GM12891 (cell line): ENCODE results near the gene LIPC.

Source experiments
- DNase-seq: peaks from one replicate; pipeline ENCODE4 v3.0.0; 2011; ENCODE audit warnings: low spot score; ENCODE audit not compliant: insufficient read length
- FAIRE-seq: peaks from 2 replicates; lab custom pipeline; 2011; peaks lifted over from hg19 to GRCh38; lab: Jason Lieb, UNC
- PAX5 ChIP-seq: IDR thresholded peaks from 2 replicates; pipeline ENCODE4 v1.6.1; 2011; ENCODE audit warnings: low read length, moderate library complexity, mild to moderate bottlenecking; ENCODE audit not compliant: insufficient read depth, severe bottlenecking
- POLR2A ChIP-seq: IDR thresholded peaks from 2 replicates; pipeline ENCODE4 v1.6.1; 2011; ENCODE audit warnings: low read depth, low read length, control low read depth
- POLR2AphosphoS5 ChIP-seq: IDR thresholded peaks from 2 replicates; pipeline ENCODE4 v1.6.1; 2011; ENCODE audit warnings: low read depth, low read length, control low read depth
- POU2F2 ChIP-seq: IDR thresholded peaks from 2 replicates; pipeline ENCODE4 v1.6.1; 2011; ENCODE audit warnings: low read depth, mild to moderate bottlenecking, control low read depth, low read length, moderate library complexity
- SPI1 ChIP-seq: IDR thresholded peaks from 2 replicates; pipeline ENCODE4 v1.6.1; 2011; ENCODE audit warnings: low read depth, low read length, control low read depth
- TAF1 ChIP-seq: IDR thresholded peaks from 2 replicates; pipeline ENCODE4 v1.6.1; 2011; ENCODE audit warnings: low read depth, low read length, control low read depth

Gene LIPC

GRCh38 chr15:58392141-58392540 is 39.6 kb upstream of the LIPC start:
- TF ChIP-seq POLR2A (no peak), TAF1 (no peak), POLR2AphosphoS5 (no peak), SPI1 (no peak), POU2F2 (no peak), PAX5 (no peak)
- no peak for FAIRE-seq

GRCh38 chr15:58392611-58393161 is 39.1 kb upstream of the LIPC start:
- TF ChIP-seq SPI1 (no peak), POLR2AphosphoS5 (no peak), PAX5 (no peak), POU2F2 (no peak), POLR2A (no peak), TAF1 (no peak)
- DNase-seq (no peak), FAIRE-seq (no peak)

More at GRCh38 chr15:58392141-58392540, 39.6 kb upstream of the LIPC start:
- DNase-seq = no peak

- TF ChIP-seq POLR2A = no peak
- no peak for TF ChIP-seq POLR2AphosphoS5
- no peak for TF ChIP-seq POU2F2
- no peak for TF ChIP-seq SPI1
- TF ChIP-seq PAX5 = no peak
- no peak for TF ChIP-seq TAF1
- no peak for FAIRE-seq
- no peak for DNase-seq
These were observed 38.5 kb upstream of the LIPC start for GRCh38 chr15:58393241-58393662.

GRCh38 chr15:58396181-58396580 is 35.6 kb upstream of the LIPC start:
- FAIRE-seq (no peak), DNase-seq (no peak)
- TF ChIP-seq POU2F2 (no peak), TAF1 (no peak), POLR2A (no peak), POLR2AphosphoS5 (no peak)

- no peak for TF ChIP-seq POLR2AphosphoS5
- TF ChIP-seq POLR2A = no peak
- TF ChIP-seq POU2F2 = no peak
- no peak for TF ChIP-seq TAF1
- TF ChIP-seq SPI1 = no peak
- no peak for TF ChIP-seq PAX5
- FAIRE-seq (no peak), DNase-seq (no peak)
These were observed 33.7 kb upstream of the LIPC start for GRCh38 chr15:58398071-58398470.

GRCh38 chr15:58398643-58399042 is 33.1 kb upstream of the LIPC start:
- FAIRE-seq = no peak
- TF ChIP-seq PAX5 = no peak
- TF ChIP-seq POU2F2 = no peak
- no peak for TF ChIP-seq TAF1
- TF ChIP-seq SPI1 = no peak
- no peak for TF ChIP-seq POLR2A
- no peak for TF ChIP-seq POLR2AphosphoS5

GRCh38 chr15:58399739-58400138 is 32.1 kb upstream of the LIPC start:
- no peak for FAIRE-seq
- DNase-seq = no peak
- TF ChIP-seq POU2F2 (no peak), TAF1 (no peak), POLR2A (no peak), POLR2AphosphoS5 (no peak), SPI1 (no peak), PAX5 (no peak)

More at GRCh38 chr15:58398643-58399042, 33.1 kb upstream of the LIPC start:
- DNase-seq = no peak

GRCh38 chr15:58401276-58401675 is 30.5 kb upstream of the LIPC start:
- DNase-seq (no peak), FAIRE-seq (no peak)

GRCh38 chr15:58401991-58402649 is 29.7 kb upstream of the LIPC start:
- no peak for TF ChIP-seq POLR2A
- TF ChIP-seq POLR2AphosphoS5 = no peak
- DNase-seq (no peak), FAIRE-seq (no peak)

More at GRCh38 chr15:58401276-58401675, 30.5 kb upstream of the LIPC start:
- TF ChIP-seq PAX5 (no peak), POLR2AphosphoS5 (no peak), SPI1 (no peak), POLR2A (no peak), TAF1 (no peak), POU2F2 (no peak)

- FAIRE-seq = no peak
- no peak for TF ChIP-seq POLR2A
- TF ChIP-seq SPI1 = no peak
- no peak for TF ChIP-seq POLR2AphosphoS5
- no peak for TF ChIP-seq POU2F2
- no peak for TF ChIP-seq TAF1
- TF ChIP-seq PAX5 = no peak
- DNase-seq = no peak
These were observed 28.2 kb upstream of the LIPC start for GRCh38 chr15:58403581-58403980.
